ENCODE data around the gene DOK5.

Gene DOK5

GRCh38 chr20:54645445-54646155, 170.2 kb downstream of the DOK5 start:
- no peak for DNase-seq (ENCODE audit: low read depth in 2 of 2)

GRCh38 chr20:54646156-54646517, 170.7 kb downstream of the DOK5 start:
- DNase-seq (ENCODE audit: low read depth in 2 of 2) = no peak

- DNase-seq (ENCODE audit: low read depth in 2 of 2) = no peak
Measured at GRCh38 chr20:54648421-54649142, 173.2 kb downstream of the DOK5 start.

GRCh38 chr20:54649511-54649962, 174.1 kb downstream of the DOK5 start:
- DNase-seq (ENCODE audit: low read depth in 2 of 2) = peak in 1 of 2 donors; percentile 34

- no peak for DNase-seq (ENCODE audit: low read depth in 2 of 2)
Measured at GRCh38 chr20:54650052-54650719, 174.8 kb downstream of the DOK5 start.

- DNase-seq (ENCODE audit: low read depth in 2 of 2) = no peak
Measured at GRCh38 chr20:54651252-54651651, 175.9 kb downstream of the DOK5 start.

GRCh38 chr20:54654450-54654849, 179.1 kb downstream of the DOK5 start:
- DNase-seq (ENCODE audit: low read depth in 2 of 2) = no peak

GRCh38 chr20:54657268-54657826, 182.0 kb downstream of the DOK5 start:
- no peak for DNase-seq (ENCODE audit: low read depth in 2 of 2)

GRCh38 chr20:54658525-54658924, 183.1 kb downstream of the DOK5 start:
- DNase-seq (ENCODE audit: low read depth in 2 of 2) = no peak

GRCh38 chr20:54661265-54661664, 185.9 kb downstream of the DOK5 start:
- DNase-seq (ENCODE audit: low read depth in 2 of 2) = no peak

- no peak for DNase-seq (ENCODE audit: low read depth in 2 of 2)
Measured at GRCh38 chr20:54661880-54662465, 186.6 kb downstream of the DOK5 start.

- DNase-seq (ENCODE audit: low read depth in 2 of 2) = no peak
Measured at GRCh38 chr20:54665812-54666211, 190.4 kb downstream of the DOK5 start.

GRCh38 chr20:54668271-54669039, 193.1 kb downstream of the DOK5 start:
- DNase-seq (ENCODE audit: low read depth in 2 of 2) = no peak

GRCh38 chr20:54669040-54669363, 193.6 kb downstream of the DOK5 start:
- DNase-seq (ENCODE audit: low read depth in 2 of 2) = no peak

GRCh38 chr20:54678253-54678652, 202.9 kb downstream of the DOK5 start:
- no peak for DNase-seq (ENCODE audit: low read depth in 2 of 2)

GRCh38 chr20:54680439-54680838, 205.0 kb downstream of the DOK5 start:
- DNase-seq (ENCODE audit: low read depth in 2 of 2) = no peak

- DNase-seq (ENCODE audit: low read depth in 2 of 2) = no peak
Measured at GRCh38 chr20:54680872-54681619, 205.7 kb downstream of the DOK5 start.

- no peak for DNase-seq (ENCODE audit: low read depth in 2 of 2)
Measured at GRCh38 chr20:54681869-54682268, 206.5 kb downstream of the DOK5 start.

GRCh38 chr20:54688476-54688875, 213.1 kb downstream of the DOK5 start:
- no peak for DNase-seq (ENCODE audit: low read depth in 2 of 2)

- no peak for DNase-seq (ENCODE audit: low read depth in 2 of 2)
Measured at GRCh38 chr20:54690323-54690722, 214.9 kb downstream of the DOK5 start.

- no peak for DNase-seq (ENCODE audit: low read depth in 2 of 2)
Measured at GRCh38 chr20:54691327-54691726, 215.9 kb downstream of the DOK5 start.
